CD4-positive, alpha-beta T cell (primary cell): ENCODE data around the gene ZMYND11. TPM values are rescaled to one million over a fixed set of nuclear protein-coding genes. Genes with fewer than 3 reads are reported as not detected.
"Not testable (repeated sequence)": the region's sequence is repeated elsewhere in the genome, so short reads cannot be mapped to it uniquely, and the experiment has no call there.

Experiments used
- ATAC-seq: fragments of 200-7000 bp; cut with Tn5 transposase; one replicate; pipeline ENCODE4 v1.10.0; 2022; ENCODE audit warnings: mild to moderate bottlenecking; ENCODE audit not compliant: poor library complexity
- CTCF ChIA-PET: fragments of 350-600 bp; sonication (Branson Sonifier 250); formaldehyde crosslinking; loops from one replicate; lab custom pipeline; 2021; ENCODE audit warnings: antibody characterized with exemption, inconsistent platforms; lab: Charles Lee
- POLR2A ChIA-PET: fragments of 350-600 bp; sonication (Branson Sonifier 250); formaldehyde crosslinking; loops from one replicate; lab custom pipeline; 2021; ENCODE audit warnings: antibody characterized with exemption, inconsistent platforms; lab: Charles Lee
- DNase-seq, 14 experiments: peaks; one replicate each; pipeline ENCODE4 v3.0.0-alpha.2; 2013 to 2020; ENCODE audit warnings: mixed read lengths in 2 of 14
- H3K27ac ChIP-seq, 2 donors: one replicate each; pipeline versions ENCODE4 v1.5.1 to v1.7.0; 2013; ENCODE audit warnings: low read length in 2 of 2, low read depth in 1 of 2, mild to moderate bottlenecking in 1 of 2
- H3K27me3 ChIP-seq, 2 experiments: 1 replicate in 1 of 2; 2 replicates in 1 of 2; pipeline versions ENCODE4 v1.6.1 to v1.7.0; 2013; ENCODE audit warnings: low read length in 2 of 2, control low read depth in 1 of 2, mild to moderate bottlenecking in 1 of 2, moderate library complexity in 1 of 2; ENCODE audit not compliant: insufficient read depth in 2 of 2, control insufficient read depth in 1 of 2
- H3K36me3 ChIP-seq: one replicate; pipeline ENCODE4 v1.6.1; 2013; ENCODE audit warnings: low read length, control low read depth; ENCODE audit not compliant: insufficient read depth
- H3K4me1 ChIP-seq: one replicate; pipeline ENCODE4 v1.6.1; 2013; ENCODE audit warnings: low read length, control low read depth; ENCODE audit not compliant: insufficient read depth
- H3K4me3 ChIP-seq: one replicate; pipeline ENCODE4 v1.5.1; 2013; ENCODE audit warnings: mild to moderate bottlenecking, low read length, moderate library complexity
- H3K9me3 ChIP-seq, 2 experiments: 1 replicate in 1 of 2; 2 replicates in 1 of 2; pipeline versions ENCODE4 v1.6.1 to v1.7.0; 2013; ENCODE audit warnings: low read length in 2 of 2, mild to moderate bottlenecking in 2 of 2, control low read depth in 1 of 2, moderate library complexity in 1 of 2; ENCODE audit not compliant: control insufficient read depth in 1 of 2, insufficient read depth in 1 of 2
- H3K27ac Mint-ChIP-seq: one replicate; pipeline ENCODE4 v1.8.0; 2020; ENCODE audit warnings: mixed read lengths
- H3K27me3 Mint-ChIP-seq: one replicate; pipeline ENCODE4 v1.8.0; 2021; ENCODE audit warnings: mixed read lengths
- H3K36me3 Mint-ChIP-seq: one replicate; pipeline ENCODE4 v1.8.0; 2021; ENCODE audit warnings: low read depth, mixed read lengths
- H3K4me1 Mint-ChIP-seq: one replicate; pipeline ENCODE4 v1.8.0; 2021; ENCODE audit warnings: low read depth, mixed read lengths
- H3K4me3 Mint-ChIP-seq: one replicate; pipeline ENCODE4 v1.8.0; 2020; ENCODE audit warnings: mild to moderate bottlenecking, mixed read lengths
- H3K9me3 Mint-ChIP-seq: one replicate; pipeline ENCODE4 v1.8.0; 2020; ENCODE audit warnings: mixed read lengths
- CTCF ChIP-seq: fragments of 200-600 bp; IDR thresholded peaks from one replicate; pipeline ENCODE4 v1.8.0; 2022; ENCODE audit warnings: antibody characterized with exemption, mild to moderate bottlenecking
- intact Hi-C, 2 experiments: fragments of 100-400 bp; cut with DNase I in 1 of 2; cut with micrococcal nuclease in 1 of 2; formaldehyde crosslinking; loops; one replicate each; pipeline versions ENCODE4 v1.15.1 to v1.9.0; 2023 to 2025; cut with DNase I, micrococcal nuclease
- total RNA-seq, 174 experiments: library from RNA in 2 of 174; stranded (reverse) in 2 of 174; gene quantifications; one replicate each; pipeline ENCODE4 v1.2.3 and lab custom pipeline; 2021 to 2026

ZMYND11 gene
- total RNA-seq, 2 experiments from 2014 or later, result 19.9 to 22.2 TPM

GRCh38 chr10:184911-185310 is 49.7 kb downstream of the ZMYND11 start:
- Histone ChIP-seq H3K4me1 (no peaks in the 10 kb centered on the region), H3K27me3 (no peaks in the 10 kb centered on the region), H3K27ac (no peak overlapping the region), H3K9me3 (no peaks in the 10 kb centered on the region), H3K36me3 (peaks cover 21% of the 10 kb centered on the region), H3K4me3 (no peak overlapping the region)
- CTCF ChIA-PET, result no interaction called here
- Mint-ChIP-seq H3K27ac (no peak overlapping the region), H3K4me1 (peaks cover 20% of the 10 kb centered on the region), H3K9me3 (peaks cover 7% of the 10 kb centered on the region), H3K27me3 (no peaks in the 10 kb centered on the region), H3K36me3 (peaks cover 72% of the 10 kb centered on the region), H3K4me3 (no peak overlapping the region)
- no peak for ATAC-seq
- POLR2A ChIA-PET, result no interaction called here
- DNase-seq, result no peak
- intact Hi-C loops, result no loop called here
- TF ChIP-seq CTCF, result no peak

- H3K4me1 ChIP-seq, H3K9me3 ChIP-seq, H3K27me3 ChIP-seq, H3K9me3 Mint-ChIP-seq, H3K27ac ChIP-seq, H3K4me3 Mint-ChIP-seq, H3K4me3 ChIP-seq, H3K27ac Mint-ChIP-seq, intact Hi-C loops, CTCF ChIA-PET, DNase-seq, POLR2A ChIA-PET, H3K27me3 Mint-ChIP-seq, ATAC-seq: not testable (repeated sequence)
- H3K36me3 ChIP-seq, result peaks cover 21% of the 10 kb centered on the region
- H3K4me1 Mint-ChIP-seq, result peaks cover 26% of the 10 kb centered on the region
- H3K36me3 Mint-ChIP-seq, result peaks cover 76% of the 10 kb centered on the region
Measured at GRCh38 chr10:185571-185970, 50.3 kb downstream of the ZMYND11 start.

GRCh38 chr10:186911-187310 is 51.7 kb downstream of the ZMYND11 start:
- intact Hi-C loops, result no loop called here
- Mint-ChIP-seq H3K36me3 (peaks cover 78% of the 10 kb centered on the region), H3K27me3 (no peaks in the 10 kb centered on the region), H3K4me3 (no peak overlapping the region), H3K4me1 (peaks cover 36% of the 10 kb centered on the region), H3K27ac (no peak overlapping the region), H3K9me3 (peaks cover 7% of the 10 kb centered on the region)
- H3K4me3 ChIP-seq, result no peak overlapping the region
- peaks cover 15% of the 10 kb centered on the region for H3K36me3 ChIP-seq
- no peak for ATAC-seq
- no peak overlapping the region for H3K27ac ChIP-seq
- no peaks in the 10 kb centered on the region for H3K9me3 ChIP-seq
- no peak for DNase-seq
- CTCF ChIA-PET, result no interaction called here
- H3K4me1 ChIP-seq, result no peaks in the 10 kb centered on the region
- POLR2A ChIA-PET, result no interaction called here
- TF ChIP-seq CTCF, result no peak
- H3K27me3 ChIP-seq, result no peaks in the 10 kb centered on the region

- no peak overlapping the region for H3K4me3 ChIP-seq
- no peaks in the 10 kb centered on the region for H3K4me1 ChIP-seq
- Mint-ChIP-seq H3K27ac (no peak overlapping the region), H3K4me1 (peaks cover 33% of the 10 kb centered on the region), H3K9me3 (peaks cover 4% of the 10 kb centered on the region), H3K4me3 (no peak overlapping the region), H3K27me3 (no peaks in the 10 kb centered on the region), H3K36me3 (peaks cover 78% of the 10 kb centered on the region)
- peaks cover 5% of the 10 kb centered on the region for H3K36me3 ChIP-seq
- ChIA-PET CTCF (no interaction called here), POLR2A (no interaction called here)
- DNase-seq, result no peak
- ATAC-seq, result no peak
- H3K27me3 ChIP-seq, result no peaks in the 10 kb centered on the region
- no peaks in the 10 kb centered on the region for H3K9me3 ChIP-seq
- no peak for TF ChIP-seq CTCF
- intact Hi-C loops, result no loop called here
- H3K27ac ChIP-seq, result no peak overlapping the region
Measured at GRCh38 chr10:188546-188945, 53.3 kb downstream of the ZMYND11 start.
